NCI-H2196 (cell line): ENCODE data around the gene CYP11A1.

Experiments
- DNase-seq: peaks from one replicate; lab custom pipeline; 2025; ENCODE audit not compliant: unreplicated experiment; lab: John Stamatoyannopoulos, UW

The CYP11A1 gene

DNA sequence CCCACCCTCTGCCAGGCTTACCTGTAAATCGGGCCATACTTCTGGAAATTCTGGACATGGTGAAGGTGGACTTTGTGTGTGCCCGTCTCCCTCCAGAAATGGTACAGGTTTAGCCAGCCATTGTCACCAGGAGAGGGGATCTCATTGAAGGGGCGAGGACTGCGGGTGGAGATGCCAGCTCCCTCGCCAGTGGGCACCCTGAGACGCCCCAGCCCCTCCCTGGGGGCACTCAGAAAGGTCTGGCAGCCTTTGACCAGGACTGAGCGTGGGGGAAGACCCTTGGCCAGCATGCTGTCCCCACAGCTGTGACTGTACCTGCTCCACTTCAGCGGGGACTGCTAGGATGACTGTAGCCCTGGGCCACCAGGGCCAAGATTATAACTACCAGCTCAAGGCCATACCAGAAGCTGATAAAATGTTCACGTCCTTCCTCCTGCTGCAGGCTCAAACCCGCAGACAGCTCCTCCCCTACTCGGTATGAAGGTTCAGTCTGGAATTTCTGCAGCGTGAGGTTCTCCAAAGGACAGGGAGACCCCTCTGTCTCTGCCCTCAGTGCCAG, at the start of gene CYP11A1:
CYP11A1 (minus strand) TSS at position 351 of the 559 bp plus-strand sequence; CDS start at position 290, 61 bp downstream.
- no peak for DNase-seq

GRCh38 chr15:74417225-74417624, 49.8 kb upstream of the CYP11A1 start:
- no peak for DNase-seq

- no peak for DNase-seq
Observed at GRCh38 chr15:74415966-74416916, 48.8 kb upstream of the CYP11A1 start.

GRCh38 chr15:74414603-74415338, 47.3 kb upstream of the CYP11A1 start:
- DNase-seq, result no peak

- no peak for DNase-seq
Observed at GRCh38 chr15:74414081-74414580, 46.7 kb upstream of the CYP11A1 start.

- no peak for DNase-seq
Observed at GRCh38 chr15:74413350-74414080, 46.1 kb upstream of the CYP11A1 start.

DNA sequence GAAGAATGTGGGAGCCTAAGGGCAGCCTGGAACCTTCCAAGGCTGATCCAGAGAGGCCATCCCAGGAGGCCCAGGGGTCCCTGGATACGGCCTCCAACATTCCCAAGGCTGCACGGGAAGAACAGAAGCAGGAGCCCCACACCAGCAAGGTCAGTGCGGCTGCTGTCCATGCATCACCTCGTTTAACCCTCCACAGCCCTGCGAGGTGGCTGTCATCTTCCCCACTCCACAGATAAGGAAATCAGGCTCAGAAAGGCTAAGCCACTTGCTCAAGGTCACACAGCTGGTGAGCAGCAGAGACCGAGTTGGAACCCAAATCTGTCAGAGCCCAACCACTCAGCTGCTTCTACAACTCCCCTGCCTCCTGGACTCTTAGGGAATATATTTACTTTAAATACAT, 44.7 kb upstream of the CYP11A1 start:
- DNase-seq, result no peak

DNA sequence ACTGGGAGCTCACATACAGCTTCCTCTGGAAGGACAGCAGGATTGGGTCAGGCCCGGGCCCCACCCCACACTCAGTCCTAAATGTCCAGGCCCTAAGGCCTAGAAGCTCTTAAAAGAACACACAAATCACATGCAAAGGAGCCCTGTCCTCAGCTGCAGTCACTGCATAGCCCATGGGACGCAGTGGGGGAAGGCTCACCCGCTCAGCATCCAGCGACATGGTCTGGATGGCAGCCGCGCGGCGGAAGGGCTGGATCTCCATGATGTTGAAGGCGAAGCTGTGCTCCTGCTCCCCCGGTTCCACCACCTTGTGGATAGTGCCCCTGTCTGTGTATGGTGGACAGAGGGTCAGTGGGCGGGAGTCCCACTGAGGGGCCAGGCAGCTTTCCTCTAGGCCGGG, 44.2 kb upstream of the CYP11A1 start:
- DNase-seq, result no peak

DNA sequence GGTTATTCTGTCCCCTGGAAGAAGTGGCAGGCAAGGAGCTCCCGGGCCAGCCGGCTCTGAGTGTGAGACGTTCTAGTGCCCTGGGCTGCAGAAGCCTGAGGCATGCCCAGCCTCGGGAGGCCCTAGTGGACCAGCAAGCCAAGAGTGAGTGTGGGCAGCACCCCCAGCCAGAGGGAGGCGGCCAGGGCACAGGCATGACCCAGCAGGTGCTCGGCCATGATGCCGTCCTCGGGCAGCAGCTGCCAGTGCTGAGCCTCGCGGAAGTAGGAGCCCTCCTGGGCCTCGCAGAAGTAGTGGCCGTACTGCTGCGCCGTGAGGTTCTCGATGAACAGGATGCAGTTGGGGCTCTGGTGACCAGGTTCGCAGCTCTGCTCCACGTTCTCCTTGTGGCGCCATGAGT, 43.1 kb upstream of the CYP11A1 start:
- DNase-seq, result no peak

DNA sequence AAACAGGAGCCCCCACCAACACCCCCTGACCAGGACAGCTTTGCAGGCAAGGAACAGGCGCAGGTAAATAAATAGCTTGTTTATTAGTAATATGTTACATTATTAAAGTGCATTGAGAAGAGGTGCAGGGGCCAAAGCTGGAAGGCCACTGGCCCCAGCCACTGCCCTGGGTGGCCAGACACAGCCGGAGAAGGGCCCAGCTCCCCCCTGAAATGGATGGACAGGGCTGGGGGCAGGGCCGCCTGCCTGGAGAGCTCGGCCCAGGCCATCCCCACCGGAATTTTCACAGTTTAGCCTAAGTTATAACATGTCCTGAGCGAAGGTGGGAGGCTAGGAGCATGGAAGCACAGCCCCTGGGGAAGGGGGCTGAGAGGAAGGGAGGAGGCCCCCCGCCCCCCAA, 41.8 kb upstream of the CYP11A1 start:
- DNase-seq, result no peak

DNA sequence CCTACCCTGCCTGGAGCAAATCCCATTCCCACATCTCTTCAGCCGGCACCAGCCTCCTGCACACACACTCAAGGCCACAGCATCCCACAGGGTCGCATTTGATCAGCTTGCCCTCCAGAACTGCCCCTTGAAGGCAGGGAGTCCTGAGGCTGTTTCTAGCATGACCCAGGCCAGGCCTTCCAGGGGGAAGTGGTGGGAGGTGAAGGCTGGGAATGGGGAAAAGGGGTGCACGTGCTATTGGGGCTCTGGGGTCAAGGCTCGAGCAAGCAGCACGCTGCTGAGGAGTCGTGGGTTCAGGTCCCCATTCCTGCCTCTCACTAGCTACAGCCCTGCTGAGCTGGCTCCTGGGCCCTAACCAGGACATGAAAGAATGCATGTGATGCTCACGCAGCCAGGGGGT, 41.4 kb upstream of the CYP11A1 start:
- no peak for DNase-seq

DNA sequence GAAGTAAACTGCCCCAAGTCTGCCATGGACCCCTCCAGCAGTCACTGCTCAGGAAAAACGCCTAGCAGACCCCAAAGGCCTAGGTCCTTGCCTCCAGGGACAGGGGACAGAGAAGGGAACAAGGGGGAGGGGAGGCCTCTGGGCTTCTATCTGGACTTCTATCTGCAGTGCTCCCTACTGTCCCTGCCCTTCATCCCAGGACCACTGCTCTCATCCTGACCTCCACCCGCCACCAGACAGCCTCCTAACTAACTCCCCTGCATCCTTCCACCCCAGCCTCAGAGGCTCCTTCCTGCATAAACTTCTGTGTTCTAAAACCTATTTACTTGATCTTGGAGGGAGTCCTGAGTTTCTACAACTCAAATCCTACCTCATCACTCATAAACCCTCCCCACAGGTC, 40.9 kb upstream of the CYP11A1 start:
- DNase-seq, result no peak

- DNase-seq, result no peak
Observed at GRCh38 chr15:74406992-74407705, 39.7 kb upstream of the CYP11A1 start.

DNA sequence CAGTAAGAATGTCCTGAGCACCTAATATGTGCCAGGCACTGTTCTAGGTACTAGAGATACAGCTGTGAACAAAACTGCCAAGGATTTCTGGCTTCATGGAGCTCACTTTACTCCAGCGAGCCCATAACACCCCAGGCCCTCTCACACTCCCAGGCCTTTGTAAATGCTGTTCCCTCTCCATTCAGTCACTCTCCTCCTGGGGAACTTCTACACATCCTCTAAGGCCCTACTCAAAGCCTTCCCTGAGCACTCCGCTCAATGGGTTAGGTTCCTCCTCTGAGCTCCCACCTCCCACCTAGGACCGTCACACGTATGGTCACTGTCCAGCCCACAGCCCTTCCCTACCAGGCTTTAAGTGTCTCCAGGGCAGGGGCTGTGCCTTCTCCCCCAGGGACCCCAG, 39.1 kb upstream of the CYP11A1 start:
- DNase-seq, result no peak

DNA sequence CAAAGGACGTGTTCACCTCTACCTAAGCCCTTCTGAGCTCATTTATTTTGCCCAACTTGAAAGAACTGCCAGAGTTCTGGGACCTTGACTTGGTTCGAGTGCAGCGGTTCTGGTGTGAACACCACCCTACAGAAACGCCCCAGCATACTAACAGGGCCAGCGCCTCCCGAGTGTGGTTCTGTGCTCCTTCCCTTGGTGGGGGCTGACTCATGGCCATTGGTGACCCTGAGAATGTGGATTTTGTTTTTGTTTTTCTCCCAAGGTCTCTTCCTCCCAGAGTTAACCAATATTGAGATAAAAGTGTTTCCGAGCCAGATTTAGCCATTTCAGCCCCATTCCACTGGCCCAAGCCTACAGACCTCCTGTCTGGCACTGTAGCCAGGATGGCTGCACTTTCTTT, 38.4 kb upstream of the CYP11A1 start:
- no peak for DNase-seq

GRCh38 chr15:74403991-74404563, 36.6 kb upstream of the CYP11A1 start:
- no peak for DNase-seq

DNA sequence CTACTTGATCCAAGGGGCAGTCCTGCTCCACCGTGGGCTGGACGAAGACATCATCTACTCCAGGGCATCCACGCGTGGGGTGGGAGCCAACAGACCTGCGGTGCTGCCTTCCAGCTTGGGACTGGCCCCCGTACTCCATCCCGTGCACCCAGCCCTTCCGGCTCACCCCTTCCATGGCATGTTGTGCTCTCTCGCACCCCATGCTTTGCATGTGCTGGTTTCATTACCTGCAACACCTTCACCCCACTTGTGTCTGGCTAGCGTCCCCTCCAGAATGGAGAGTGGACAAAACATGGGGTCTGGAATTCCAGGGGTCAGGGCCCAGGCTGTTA, 36.1 kb upstream of the CYP11A1 start:
- DNase-seq, result no peak

- DNase-seq, result no peak
Observed at GRCh38 chr15:74402873-74403587, 35.6 kb upstream of the CYP11A1 start.

DNA sequence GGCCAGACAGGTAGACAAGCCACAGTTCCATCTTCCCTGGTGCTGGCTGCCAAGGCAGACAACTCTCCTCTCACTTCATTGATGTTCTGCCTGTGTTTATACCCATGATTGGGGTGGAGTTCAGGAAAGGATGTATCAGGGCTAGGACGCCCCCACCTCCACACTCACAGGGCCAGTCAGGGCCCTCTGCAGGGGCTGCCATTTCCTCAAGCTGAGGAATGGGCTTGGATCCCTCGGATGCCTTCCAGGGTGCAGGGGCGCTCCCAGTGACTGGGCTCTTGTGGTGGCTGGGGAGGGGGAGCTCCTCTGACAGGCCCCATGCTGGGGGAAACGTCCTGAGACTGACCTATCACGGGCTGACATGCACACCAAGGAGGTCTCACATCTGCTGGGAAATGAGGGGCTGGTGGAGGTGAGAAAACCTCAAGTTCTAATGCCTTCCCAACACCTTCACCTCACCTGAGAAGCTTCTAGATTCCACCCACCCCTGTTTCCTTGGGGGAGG, 34.9 kb upstream of the CYP11A1 start:
- no peak for DNase-seq
